ENCODE data around the gene TRAF3.

TRAF3 gene

GRCh38 chr14:102951799-102952198 lies 174.6 kb downstream of the TRAF3 start:
- no peak for TF ChIP-seq Cebpa-rat (IDR thresholded peaks at IDR 0.05)
- Histone ChIP-seq H3K9me3 (replicated peaks in 1 of 11) (no peaks in the 10 kb centered on the region), H3K27me3 (no peaks in the 10 kb centered on the region), H4K20me1 (peaks cover 0 to 18% (median 0%) of the 10 kb centered on the region in 11 experiments; a peak in 3 of 22 replicates), H3K9ac (no peak overlapping the region), H3K4me2 (peak overlapping the region in 2 of 11 experiments; percentile 24 to 43; a peak in 1 of 22 replicates), H3K4me1 (peaks cover 19 to 57% (median 28%) of the 10 kb centered on the region in 10 experiments), H3K4me3 (no peak overlapping the region), H3K36me3 (peaks cover 0 to 70% (median 14%) of the 10 kb centered on the region in 11 experiments; a peak in 11 of 22 replicates), H3K27ac (no peak overlapping the region)

GRCh38 chr14:102952276-102952675 lies 175.0 kb downstream of the TRAF3 start:
- Histone ChIP-seq H3K27ac (no peak overlapping the region), H3K9ac (no peak overlapping the region), H4K20me1 (peaks cover 0 to 18% (median 0%) of the 10 kb centered on the region in 11 experiments; a peak in 3 of 22 replicates), H3K4me2 (peak overlapping the region in 2 of 11 experiments; percentile 24 to 43; a peak in 2 of 22 replicates), H3K9me3 (replicated peaks in 1 of 11) (no peaks in the 10 kb centered on the region), H3K4me3 (no peak overlapping the region), H3K27me3 (no peaks in the 10 kb centered on the region), H3K36me3 (peaks cover 0 to 69% (median 14%) of the 10 kb centered on the region in 11 experiments; a peak in 11 of 22 replicates), H3K4me1 (peaks cover 19 to 57% (median 28%) of the 10 kb centered on the region in 10 experiments)
- TF ChIP-seq Cebpa-rat (IDR thresholded peaks at IDR 0.05) = no peak

GRCh38 chr14:102953100-102953499 lies 175.9 kb downstream of the TRAF3 start:
- H3K36me3 ChIP-seq = peaks cover 0 to 75% (median 14%) of the 10 kb centered on the region in 11 experiments; a peak in 15 of 22 replicates
- no peak overlapping the region for H3K27ac ChIP-seq

GRCh38 chr14:102954081-102954789 lies 177.0 kb downstream of the TRAF3 start:
- Histone ChIP-seq H3K9me3 (replicated peaks in 1 of 11) (no peaks in the 10 kb centered on the region), H3K4me2 (no peak overlapping the region), H3K9ac (no peak overlapping the region), H4K20me1 (peaks cover 0 to 11% (median 0%) of the 10 kb centered on the region in 11 experiments; a peak in 3 of 22 replicates), H3K36me3 (peaks cover 0 to 83% (median 17%) of the 10 kb centered on the region in 11 experiments; a peak in 15 of 22 replicates), H3K27ac (no peak overlapping the region), H3K27me3 (no peaks in the 10 kb centered on the region), H3K4me1 (peaks cover 12 to 50% (median 21%) of the 10 kb centered on the region in 10 experiments), H3K4me3 (no peak overlapping the region)
- TF ChIP-seq Cebpa-rat (IDR thresholded peaks at IDR 0.05) = no peak

More at GRCh38 chr14:102953100-102953499, 175.9 kb downstream of the TRAF3 start:
- Histone ChIP-seq H3K27me3 (no peaks in the 10 kb centered on the region), H3K9ac (no peak overlapping the region), H3K9me3 (replicated peaks in 1 of 11) (no peaks in the 10 kb centered on the region), H3K4me2 (peak overlapping the region in 5 of 11 experiments; percentile 12 to 43 (median 24); a peak in 9 of 22 replicates), H3K4me3 (no peak overlapping the region), H3K4me1 (peaks cover 19 to 57% (median 28%) of the 10 kb centered on the region in 10 experiments), H4K20me1 (peaks cover 0 to 18% (median 0%) of the 10 kb centered on the region in 11 experiments; a peak in 3 of 22 replicates)
- TF ChIP-seq Cebpa-rat (IDR thresholded peaks at IDR 0.05) = no peak

GRCh38 chr14:102955636-102956408 lies 178.6 kb downstream of the TRAF3 start:
- H4K20me1 ChIP-seq = 0 out of 22 replicates have a peak, but pooled peaks cover 0 to 2% (median 0%) of the 10 kb centered on the region in 11 experiments
- H3K4me1 ChIP-seq = peaks cover 0 to 44% (median 9%) of the 10 kb centered on the region in 10 experiments; a peak in 10 of 20 replicates
- H3K9me3 ChIP-seq (replicated peaks in 1 of 11) = no peaks in the 10 kb centered on the region
- H3K36me3 ChIP-seq = peaks cover 0 to 88% (median 17%) of the 10 kb centered on the region in 11 experiments; a peak in 14 of 22 replicates
- no peak overlapping the region for H3K27ac ChIP-seq
- peak overlapping the region in 1 of 11 experiments; percentile 5; a peak in 1 of 22 replicates for H3K4me2 ChIP-seq
- no peaks in the 10 kb centered on the region for H3K27me3 ChIP-seq
- H3K4me3 ChIP-seq = no peak overlapping the region
- no peak overlapping the region for H3K9ac ChIP-seq
- TF ChIP-seq Cebpa-rat (IDR thresholded peaks at IDR 0.05) = no peak

GRCh38 chr14:102957222-102957621 lies 180.0 kb downstream of the TRAF3 start:
- Histone ChIP-seq H3K27ac (no peak overlapping the region), H4K20me1 (no peaks in the 10 kb centered on the region), H3K9me3 (replicated peaks in 1 of 11) (no peaks in the 10 kb centered on the region), H3K4me2 (no peak overlapping the region), H3K36me3 (peaks cover 1 to 89% (median 17%) of the 10 kb centered on the region in 11 experiments; a peak in 15 of 22 replicates), H3K9ac (no peak overlapping the region), H3K4me3 (no peak overlapping the region), H3K27me3 (no peaks in the 10 kb centered on the region), H3K4me1 (peaks cover 0 to 31% (median 9%) of the 10 kb centered on the region in 10 experiments; a peak in 9 of 20 replicates)
- no peak for TF ChIP-seq Cebpa-rat (IDR thresholded peaks at IDR 0.05)

- H3K9me3 ChIP-seq (replicated peaks in 1 of 11) = no peaks in the 10 kb centered on the region
- no peak overlapping the region for H3K4me2 ChIP-seq
- H3K4me3 ChIP-seq = no peak overlapping the region
- no peak for TF ChIP-seq Cebpa-rat (IDR thresholded peaks at IDR 0.05)
- H3K27ac ChIP-seq = no peak overlapping the region
- H3K36me3 ChIP-seq = peaks cover 8 to 87% (median 18%) of the 10 kb centered on the region in 11 experiments; a peak in 15 of 22 replicates
- H3K4me1 ChIP-seq = peaks cover 0 to 19% (median 2%) of the 10 kb centered on the region in 10 experiments; a peak in 6 of 20 replicates
- H3K27me3 ChIP-seq = no peaks in the 10 kb centered on the region
- no peak overlapping the region for H3K9ac ChIP-seq
- no peaks in the 10 kb centered on the region for H4K20me1 ChIP-seq
These were observed 181.2 kb downstream of the TRAF3 start for GRCh38 chr14:102958461-102958860.
